Heart left ventricle (tissue), 13 donors: ENCODE measurements around the gene HIVEP2.

Experiments
- CTCF ChIP-seq, 12 donors: fragments of 200-600 bp; sonication (generic) in 4 of 12; IDR thresholded peaks; one replicate each; pipeline versions ENCODE4 v1.5.0 to v1.8.0; 2018 to 2022; ENCODE audit warnings: antibody characterized with exemption in 12 of 12, mild to moderate bottlenecking in 5 of 12
- POLR2A ChIP-seq, 2 donors: fragments of 450-650 bp; IDR thresholded peaks; one replicate each; pipeline ENCODE4 v1.6.1; 2017; ENCODE audit warnings: antibody characterized with exemption in 2 of 2, mild to moderate bottlenecking in 2 of 2, moderate library complexity in 2 of 2
- donor health status: ischemic (EF 13 %, LVEDD 7.1; RV severe dilation, severe dysfunction).
- donor health status: DM: no; HTN: yes; CAD: no.
- donor health status: DM: no; HTN: no; CAD: no.
- donor health status: ischemic (EF 25% LVEDD 6.9; RV normal size, moderate dysfunction).
- donor health status: ischemic (EF 25% LVEDD 5.7; RV mildly dilated, moderate dysfunction).
- donor health status: ischemic (EF 35%, LVEDD 5.7; RV mildly dilated, moderate dysfunction).
- donor health status: nonischemic (EF 11% LVEDD 7.7; RV severe dilation, severe dysfunction).
- donor health status: DM: yes; HTN: yes; CAD: no.
- donor health status: PGD.
- donor health status: ischemic (EF 29% LVEDD 5.4; RV normal size, mild dysfunction).
- donor health status: nonischemic (EF 23%, LVEDD 6.1; RV moderate dilation, normal function).

GRCh38 chr6:142946181-142946923 lies 1.4 kb upstream of the HIVEP2 start:
- TF ChIP-seq POLR2A (IDR thresholded peaks at IDR 0.05) (peak in 1 of 2 donors; percentile 94), CTCF (IDR thresholded peaks at IDR 0.05) (no peak)
